HAP-1 (cell line): ENCODE data around the gene DAG1.

Experiments
- DNase-seq, 2 experiments: peaks; one replicate each; pipeline ENCODE4 v3.0.0-alpha.2; 2016 to 2020; ENCODE audit warnings: low spot score in 2 of 2
- H3K27me3 ChIP-seq: fragments of 250-450 bp; sonication (Bioruptor Pico); 2 replicates; pipeline ENCODE4 v1.5.1; 2020; ENCODE audit warnings: low read depth, mild to moderate bottlenecking, moderate library complexity
- H3K36me3 ChIP-seq: fragments of 250-450 bp; sonication (Bioruptor Pico); replicated peaks from 2 replicates; pipeline ENCODE4 v1.5.1; 2020; ENCODE audit warnings: mild to moderate bottlenecking
- H3K4me1 ChIP-seq: fragments of 250-450 bp; sonication (Bioruptor Pico); 2 replicates; pipeline ENCODE4 v1.5.1; 2020; ENCODE audit warnings: mild to moderate bottlenecking
- H3K4me3 ChIP-seq: fragments of 250-450 bp; sonication (Bioruptor Pico); 2 replicates; pipeline ENCODE4 v1.5.1; 2020; ENCODE audit warnings: mild to moderate bottlenecking, moderate library complexity
- H3K9me3 ChIP-seq: fragments of 250-450 bp; sonication (Bioruptor Pico); 2 replicates; pipeline ENCODE4 v1.5.1; 2020; ENCODE audit warnings: mild to moderate bottlenecking, moderate library complexity
- in situ Hi-C: fragments of 300-500 bp; cut with MboI; formaldehyde crosslinking; loops from 3 replicates; pipeline ENCODE4 v1.14.3; 2020; ENCODE audit warnings: low sequenced_read_pairs, inconsistent platforms, mixed read lengths

Gene DAG1

GRCh38 chr3:49460188-49460890 lies 9.7 kb upstream of the DAG1 start:
- Histone ChIP-seq H3K9me3 (no peaks in the 10 kb centered on the region), H3K4me1 (peaks cover 14% of the 10 kb centered on the region), H3K27me3 (no peaks in the 10 kb centered on the region), H3K36me3 (no peaks in the 10 kb centered on the region), H3K4me3 (no peak overlapping the region)
- in situ Hi-C loops, result no loop called here
- no peak for DNase-seq

- H3K36me3 ChIP-seq, result no peaks in the 10 kb centered on the region
- H3K27me3 ChIP-seq, result no peaks in the 10 kb centered on the region
- in situ Hi-C loops, result no loop called here
- H3K4me1 ChIP-seq, result peaks cover 14% of the 10 kb centered on the region
- no peaks in the 10 kb centered on the region for H3K9me3 ChIP-seq
- DNase-seq, result no peak
- no peak overlapping the region for H3K4me3 ChIP-seq
These were observed 9.1 kb upstream of the DAG1 start for GRCh38 chr3:49460956-49461355.

DNA sequence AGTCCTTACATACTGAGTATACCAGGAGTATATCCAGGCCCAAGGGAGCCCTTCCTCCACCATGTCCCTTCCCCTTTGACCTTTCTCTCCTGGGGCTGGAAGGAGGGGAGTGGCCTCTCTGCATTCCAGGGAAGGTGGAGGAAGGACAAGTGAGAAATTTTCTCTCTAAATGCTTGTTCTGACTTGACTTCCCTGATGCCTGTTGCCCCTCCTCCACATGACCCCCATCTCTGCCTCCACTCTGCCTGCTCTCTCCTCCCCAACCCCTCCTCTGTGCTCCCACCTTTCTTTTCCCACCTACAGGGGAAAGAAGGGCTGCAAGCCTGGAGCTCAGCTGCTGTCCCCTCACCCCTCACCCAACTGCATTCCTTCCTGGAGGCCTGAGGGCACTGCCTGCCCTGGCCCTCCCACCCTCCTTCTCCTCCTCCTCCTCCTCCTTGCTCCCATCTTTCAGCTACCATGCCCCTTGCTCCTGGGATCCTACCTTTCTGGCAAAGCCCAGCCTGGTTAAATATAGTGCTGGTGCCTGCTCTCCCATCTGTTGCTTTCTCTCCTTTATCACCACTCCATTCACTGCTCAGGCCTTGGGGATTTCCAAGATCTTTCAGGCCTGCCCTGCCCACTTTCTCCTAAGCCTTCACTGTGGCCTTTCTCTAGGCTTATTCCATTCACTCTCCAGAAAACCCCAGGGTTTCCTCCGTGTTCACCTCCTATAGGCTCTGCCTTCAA lies 8.5 kb upstream of the DAG1 start:
- H3K4me3 ChIP-seq, result no peak overlapping the region
- no peaks in the 10 kb centered on the region for H3K27me3 ChIP-seq
- H3K4me1 ChIP-seq, result peaks cover 14% of the 10 kb centered on the region
- in situ Hi-C loops, result no loop called here
- no peaks in the 10 kb centered on the region for H3K36me3 ChIP-seq
- no peaks in the 10 kb centered on the region for H3K9me3 ChIP-seq
- peak; percentile 28 to 67 for DNase-seq

GRCh38 chr3:49462222-49462621 lies 7.8 kb upstream of the DAG1 start:
- no peaks in the 10 kb centered on the region for H3K27me3 ChIP-seq
- no peak for DNase-seq
- H3K9me3 ChIP-seq, result no peaks in the 10 kb centered on the region
- H3K4me3 ChIP-seq, result no peak overlapping the region
- H3K4me1 ChIP-seq, result peaks cover 14% of the 10 kb centered on the region
- in situ Hi-C loops, result no loop called here
- no peaks in the 10 kb centered on the region for H3K36me3 ChIP-seq

DNA sequence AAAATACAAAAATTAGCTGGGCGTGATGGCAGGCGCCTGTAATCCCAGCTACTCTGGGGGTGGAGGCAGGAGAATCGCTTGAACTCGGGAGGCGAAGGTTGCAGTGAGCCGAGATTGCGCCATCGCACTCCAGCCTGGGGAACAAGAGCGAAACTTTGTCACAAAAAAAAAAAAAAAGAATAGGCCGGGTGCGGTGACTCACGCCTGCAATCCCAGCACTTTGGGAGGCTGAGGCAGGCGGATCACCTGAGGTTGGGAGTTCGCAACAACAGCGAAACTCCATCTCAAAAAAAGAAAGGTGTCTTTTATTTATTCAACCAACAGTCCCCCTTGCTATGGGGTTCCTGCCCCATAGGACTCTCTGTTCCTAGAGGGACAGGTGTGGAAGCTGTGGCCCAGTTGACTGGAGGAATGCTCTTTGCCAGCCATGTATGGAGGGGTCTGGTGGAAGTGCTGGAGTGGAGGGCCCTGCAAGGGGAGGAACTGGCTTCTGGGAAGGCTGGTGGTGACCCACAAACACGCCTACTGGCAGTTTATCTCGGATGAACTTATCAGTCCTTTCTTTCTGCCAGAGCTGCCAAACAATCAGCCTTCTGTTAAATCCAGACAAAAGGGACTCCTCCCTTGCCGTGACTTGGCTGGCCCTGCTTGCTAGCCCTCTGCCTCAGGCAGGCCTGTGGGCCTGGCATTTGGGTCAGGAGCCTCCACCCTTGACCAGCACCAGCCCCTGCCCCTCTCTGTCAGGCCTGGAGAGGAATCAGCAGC lies 4.6 kb upstream of the DAG1 start:
- Histone ChIP-seq H3K9me3 (no peaks in the 10 kb centered on the region), H3K4me1 (peaks cover 25% of the 10 kb centered on the region), H3K27me3 (no peaks in the 10 kb centered on the region), H3K36me3 (no peaks in the 10 kb centered on the region), H3K4me3 (no peak overlapping the region)
- no peak for DNase-seq
- in situ Hi-C loops, result no loop called here

GRCh38 chr3:49466085-49466484 lies 4.0 kb upstream of the DAG1 start:
- Histone ChIP-seq H3K4me1 (peaks cover 23% of the 10 kb centered on the region), H3K4me3 (no peak overlapping the region), H3K27me3 (no peaks in the 10 kb centered on the region), H3K36me3 (no peaks in the 10 kb centered on the region), H3K9me3 (no peaks in the 10 kb centered on the region)
- DNase-seq, result no peak
- in situ Hi-C loops, result no loop called here

DNA sequence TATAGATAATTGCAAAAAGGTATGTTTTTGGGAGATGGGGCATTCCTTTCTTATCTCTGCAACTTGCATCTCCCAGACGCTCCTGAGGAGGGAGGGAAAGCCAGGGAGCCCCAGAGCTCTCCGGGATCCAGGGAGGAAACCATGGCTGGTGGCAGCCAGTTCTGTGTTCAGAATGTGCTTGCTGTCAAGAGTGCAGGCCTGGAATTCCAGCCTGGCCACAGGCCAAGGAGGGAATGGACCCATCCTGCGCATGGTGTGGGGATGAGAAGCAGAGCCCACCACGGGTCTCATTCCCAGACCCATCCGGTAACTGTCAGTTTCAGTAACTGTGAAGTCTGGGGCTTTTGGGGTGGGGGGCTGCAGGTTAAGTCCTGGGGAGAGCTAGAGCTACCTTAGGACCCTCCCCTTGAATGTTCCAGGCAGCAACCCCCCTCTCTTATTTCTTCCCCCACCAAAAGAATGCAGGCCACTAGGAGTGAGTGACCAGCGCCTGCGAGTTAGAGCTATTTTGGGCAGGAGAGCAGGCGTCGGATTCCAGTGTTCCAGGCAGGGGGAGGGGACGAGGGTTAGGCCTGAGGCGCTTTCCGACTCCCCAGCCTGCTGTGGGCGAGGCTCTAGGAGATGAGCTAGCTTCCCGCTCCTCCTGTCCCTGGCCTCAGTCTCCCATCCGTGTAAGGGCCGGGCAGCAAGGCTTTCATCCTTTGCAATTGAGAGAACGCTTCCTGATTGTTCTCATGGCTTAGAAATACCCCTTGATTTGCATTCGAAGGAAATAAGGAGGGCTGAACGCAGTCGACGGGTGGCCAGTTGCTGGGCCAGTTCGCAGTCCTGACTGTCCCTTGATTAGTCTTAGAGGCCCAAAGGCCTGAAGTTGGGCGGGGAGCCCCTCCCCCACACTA lies 781 bp upstream of the DAG1 start:
- H3K4me1 ChIP-seq, result peaks cover 22% of the 10 kb centered on the region
- DNase-seq, result peak; percentile 75 to 91
- no peaks in the 10 kb centered on the region for H3K9me3 ChIP-seq
- no peaks in the 10 kb centered on the region for H3K27me3 ChIP-seq
- peak overlapping the region; percentile 34 for H3K4me3 ChIP-seq
- in situ Hi-C loops, result no loop called here
- H3K36me3 ChIP-seq, result peaks cover 2% of the 10 kb centered on the region; the same call in 1 of the 2 replicates

DNA sequence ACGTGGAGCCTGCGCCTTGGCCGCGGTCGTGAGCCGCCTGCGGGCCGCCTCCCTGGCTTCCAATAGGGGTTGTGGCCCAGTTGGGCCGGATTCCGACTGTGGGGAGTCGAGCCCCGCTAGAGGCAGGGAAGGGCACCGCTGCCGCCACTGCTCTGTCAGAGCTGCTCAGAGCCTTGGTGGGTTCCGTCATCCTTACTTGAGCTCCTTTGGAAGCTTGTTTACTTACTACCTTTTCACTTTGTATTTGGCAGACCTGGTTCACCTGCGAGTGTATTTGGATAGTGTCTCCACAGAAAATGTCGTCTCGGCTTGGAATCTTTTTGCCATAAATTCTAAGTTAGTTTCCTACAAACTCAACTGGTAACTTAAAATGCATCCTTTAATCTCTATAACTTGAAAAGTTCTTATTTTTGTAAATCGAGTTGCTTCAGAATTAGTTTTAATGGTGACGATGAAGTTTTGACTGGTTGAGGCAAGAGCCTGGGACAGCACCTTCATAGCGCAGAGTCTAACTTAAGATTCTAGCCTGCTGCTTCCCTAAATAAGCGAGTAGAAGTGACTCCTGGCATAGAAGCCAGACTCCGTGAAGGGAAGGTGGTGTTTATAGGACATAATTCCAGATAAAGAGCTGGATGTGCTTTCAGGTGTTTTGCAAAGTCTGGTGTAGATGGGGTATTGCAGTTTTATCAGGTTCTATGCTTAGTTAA lies 800 bp downstream of the DAG1 start:
- in situ Hi-C loops, result no loop called here
- H3K36me3 ChIP-seq, result peaks cover 2% of the 10 kb centered on the region
- peak overlapping the region; percentile 61 for H3K4me3 ChIP-seq
- no peaks in the 10 kb centered on the region for H3K27me3 ChIP-seq
- no peaks in the 10 kb centered on the region; the same call in 1 of the 2 replicates for H3K9me3 ChIP-seq
- H3K4me1 ChIP-seq, result peaks cover 22% of the 10 kb centered on the region
- DNase-seq, result peak in 1 of 2 experiments; percentile 16

DNA sequence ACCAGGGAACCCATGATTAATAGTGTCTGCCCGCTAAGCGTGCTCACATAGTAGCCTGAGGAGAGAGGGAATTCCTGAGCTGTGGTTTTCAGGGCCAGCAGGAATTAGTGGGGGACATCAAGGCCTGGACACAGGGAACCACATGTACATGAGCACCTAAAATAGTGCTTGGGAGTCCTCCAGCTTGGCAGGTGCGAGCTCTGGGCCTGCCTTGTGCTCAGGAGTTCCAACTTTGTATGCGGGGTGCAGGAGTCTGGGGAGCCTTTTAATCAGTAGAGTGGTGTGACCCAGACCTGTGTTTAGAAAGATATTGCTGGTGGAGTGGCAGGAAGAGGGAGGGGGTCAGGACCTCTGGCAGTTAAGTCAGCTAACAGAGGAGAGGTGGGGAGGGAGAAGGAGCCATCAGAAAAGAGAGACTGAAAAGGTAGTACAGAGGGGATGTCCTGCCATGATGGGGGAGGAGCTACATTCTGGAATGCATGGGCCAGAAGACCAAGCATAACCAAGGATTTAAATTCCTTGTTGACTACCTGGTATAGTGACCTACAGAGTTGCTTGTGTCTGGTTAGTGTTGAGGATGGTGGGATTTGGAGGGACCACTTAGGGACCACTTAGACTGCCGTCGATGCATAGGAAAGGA lies 1.9 kb downstream of the DAG1 start:
- Histone ChIP-seq H3K27me3 (no peaks in the 10 kb centered on the region), H3K36me3 (peaks cover 9% of the 10 kb centered on the region), H3K4me3 (peak overlapping the region; percentile 61), H3K9me3 (no peaks in the 10 kb centered on the region; the same call in 1 of the 2 replicates), H3K4me1 (peaks cover 22% of the 10 kb centered on the region)
- no peak for DNase-seq
- in situ Hi-C loops, result no loop called here

DNA sequence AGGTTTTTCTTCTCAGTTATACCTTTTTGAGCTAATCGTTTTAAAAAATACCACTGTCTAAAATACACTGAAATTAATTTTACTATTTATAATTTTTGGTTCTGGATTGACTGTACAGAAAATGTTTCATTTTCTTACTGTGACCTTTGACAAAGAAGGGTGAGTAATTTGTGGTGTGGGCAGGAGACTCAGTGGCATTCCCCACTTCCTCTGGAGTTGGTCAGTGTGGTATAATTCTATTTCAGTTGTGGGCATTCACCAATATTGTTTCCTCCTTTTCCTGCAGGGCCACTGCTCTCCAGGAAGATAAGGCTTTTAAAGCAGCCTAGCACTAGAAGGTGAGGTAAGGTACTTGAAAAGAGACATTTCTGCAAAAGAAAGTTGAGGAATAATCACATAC lies 6.5 kb downstream of the DAG1 start:
- Histone ChIP-seq H3K9me3 (no peaks in the 10 kb centered on the region; the same call in 1 of the 2 replicates), H3K4me1 (peaks cover 7% of the 10 kb centered on the region), H3K27me3 (no peaks in the 10 kb centered on the region), H3K4me3 (no peak overlapping the region), H3K36me3 (peaks cover 16% of the 10 kb centered on the region)
- in situ Hi-C loops, result no loop called here
- DNase-seq, result no peak

GRCh38 chr3:49482766-49483165 lies 12.7 kb downstream of the DAG1 start:
- peaks cover 15% of the 10 kb centered on the region for H3K4me1 ChIP-seq
- in situ Hi-C loops, result no loop called here
- no peaks in the 10 kb centered on the region for H3K27me3 ChIP-seq
- no peak overlapping the region for H3K4me3 ChIP-seq
- peaks cover 14% of the 10 kb centered on the region for H3K36me3 ChIP-seq
- DNase-seq, result no peak
- no peaks in the 10 kb centered on the region for H3K9me3 ChIP-seq

DNA sequence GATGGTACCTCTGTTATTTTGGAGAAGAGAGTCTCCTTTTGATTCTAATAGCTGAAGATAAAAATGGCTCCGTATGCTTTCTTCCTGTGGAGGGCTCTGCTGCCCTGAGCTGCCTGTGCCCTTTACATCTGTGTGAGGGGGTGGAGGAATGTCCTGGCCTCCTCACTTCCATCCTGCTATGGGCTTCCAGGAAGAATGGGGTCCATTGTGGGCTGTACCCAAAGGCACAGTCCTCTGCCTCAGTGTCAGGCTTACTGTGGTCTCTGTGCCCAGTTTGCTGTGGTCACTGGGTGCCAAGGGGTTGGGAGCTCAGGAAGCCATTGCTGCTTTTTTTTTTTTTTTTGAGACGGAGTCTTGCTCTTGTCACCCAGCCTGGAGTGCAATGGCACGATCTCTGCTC lies 14.4 kb downstream of the DAG1 start:
- peaks cover 15% of the 10 kb centered on the region for H3K4me1 ChIP-seq
- in situ Hi-C loops, result no loop called here
- H3K4me3 ChIP-seq, result no peak overlapping the region
- peaks cover 14% of the 10 kb centered on the region for H3K36me3 ChIP-seq
- H3K27me3 ChIP-seq, result no peaks in the 10 kb centered on the region
- DNase-seq, result no peak
- H3K9me3 ChIP-seq, result no peaks in the 10 kb centered on the region
